AG10803 (cell line): ENCODE data around the gene TOP2A.
"Not testable (repeated sequence)": the region's sequence is repeated elsewhere in the genome, so short reads cannot be mapped to it uniquely, and the experiment has no call there.

Experiments
- DNase-seq: peaks from one replicate; pipeline ENCODE4 v3.0.0; 2010; ENCODE audit warnings: low read depth
- H3K4me3 ChIP-seq: 2 replicates; pipeline ENCODE4 v1.5.1; 2011; ENCODE audit warnings: mild to moderate bottlenecking, low read length, control low read depth
- CTCF ChIP-seq: conservative IDR thresholded peaks from 2 replicates; pipeline ENCODE4 v1.5.1; 2011; ENCODE audit warnings: mild to moderate bottlenecking, low read length, control low read depth, inconsistent platforms

The TOP2A gene

GRCh38 chr17:40372031-40372430, 45.7 kb downstream of the TOP2A start:
- TF ChIP-seq CTCF = no peak
- H3K4me3 ChIP-seq = no peak overlapping the region
- no peak for DNase-seq

DNA sequence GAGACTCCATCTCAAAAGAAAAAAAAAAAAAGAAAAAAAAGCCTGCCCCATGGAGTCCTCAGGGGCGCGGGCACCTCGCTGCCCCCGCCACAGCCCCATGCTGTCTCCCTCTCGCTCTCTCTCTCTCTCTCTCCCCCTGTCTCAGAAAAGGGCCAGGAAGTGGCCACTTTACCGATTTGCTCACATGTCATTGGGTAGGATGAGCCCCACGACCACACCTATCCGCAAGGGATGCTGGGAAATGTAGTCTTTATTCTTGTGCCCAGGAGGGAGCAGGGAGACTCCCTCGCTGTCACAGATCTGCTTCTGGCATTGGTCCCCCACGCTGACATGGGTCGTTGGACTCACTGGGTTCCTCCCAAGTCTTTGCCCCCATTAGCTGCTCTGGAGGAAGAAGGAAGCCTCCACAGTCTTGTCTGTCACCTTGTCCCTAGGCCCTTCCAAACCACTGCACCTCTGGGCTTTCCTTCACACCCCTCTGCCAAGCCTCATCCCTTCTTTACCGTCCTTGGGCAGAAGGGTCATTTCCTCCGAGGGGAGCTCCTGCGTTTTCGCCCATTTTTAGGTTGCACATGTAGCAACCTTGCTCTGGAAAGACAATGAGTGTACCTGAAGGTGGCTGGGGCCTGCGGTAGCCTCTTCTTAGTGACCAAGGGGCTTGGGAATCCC, 46.3 kb downstream of the TOP2A start:
- DNase-seq = no peak
- TF ChIP-seq CTCF = no peak
- no peak overlapping the region for H3K4me3 ChIP-seq

DNA sequence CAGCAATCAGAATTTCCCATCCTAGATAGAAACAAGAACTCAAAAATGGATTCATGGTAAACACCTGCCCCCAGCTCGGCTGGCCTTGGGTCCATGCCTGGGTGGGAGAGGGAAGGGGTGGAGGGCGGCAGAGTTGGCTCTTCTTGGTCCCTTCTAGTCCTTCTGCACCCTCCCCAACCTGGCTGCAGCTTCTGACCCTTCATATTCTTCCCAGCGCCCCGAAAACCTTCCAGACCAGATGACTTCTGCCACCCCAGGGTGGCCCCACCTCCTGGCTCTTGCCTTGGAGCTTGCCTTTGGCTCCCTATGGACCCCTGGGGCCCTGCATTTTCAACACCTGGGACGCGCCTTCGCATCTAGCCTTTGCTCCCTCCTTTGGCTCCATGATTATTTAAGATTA, 47.8 kb downstream of the TOP2A start:
- no peak for TF ChIP-seq CTCF
- no peak overlapping the region for H3K4me3 ChIP-seq
- DNase-seq = no peak

- H3K4me3 ChIP-seq, DNase-seq: not testable (repeated sequence)
Measured at GRCh38 chr17:40367728-40368127, 50.0 kb downstream of the TOP2A start.

DNA sequence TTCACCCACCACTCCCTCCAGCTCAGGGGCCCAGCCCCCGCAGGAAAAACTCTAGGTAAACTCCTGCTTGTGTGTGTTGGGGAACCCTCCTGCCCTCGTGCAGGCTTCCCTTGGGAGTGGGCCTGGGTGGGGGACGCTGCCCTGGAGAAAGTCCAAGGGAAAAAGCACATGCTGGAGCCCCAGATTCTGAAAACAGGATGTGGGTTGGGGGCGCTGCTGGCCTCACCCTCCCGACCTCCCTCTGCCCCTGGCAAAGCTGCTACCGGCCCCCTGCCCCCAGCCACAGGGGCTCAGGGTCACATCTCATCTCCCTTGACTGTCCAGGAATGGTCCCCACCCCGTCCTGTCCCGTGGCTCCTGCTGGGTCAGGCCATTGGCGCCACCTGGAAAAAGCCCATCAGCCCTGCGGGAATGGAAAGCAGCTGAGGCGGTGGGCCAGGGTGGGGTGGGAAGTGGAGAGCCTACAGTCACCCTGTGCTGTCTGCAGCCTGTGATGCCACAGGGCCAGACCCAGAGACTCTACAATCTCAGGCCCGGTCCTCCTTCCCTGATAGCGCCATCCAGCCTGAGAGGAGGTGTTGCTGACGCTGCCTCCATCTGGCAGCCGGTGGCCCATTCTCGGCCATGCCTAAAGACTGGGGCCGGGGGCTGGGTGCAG, 50.7 kb downstream of the TOP2A start:
- no peak overlapping the region for H3K4me3 ChIP-seq
- TF ChIP-seq CTCF = no peak
- DNase-seq = no peak

- no peak for DNase-seq
- no peak overlapping the region for H3K4me3 ChIP-seq
- no peak for TF ChIP-seq CTCF
Measured at GRCh38 chr17:40366076-40366860, 51.4 kb downstream of the TOP2A start.

DNA sequence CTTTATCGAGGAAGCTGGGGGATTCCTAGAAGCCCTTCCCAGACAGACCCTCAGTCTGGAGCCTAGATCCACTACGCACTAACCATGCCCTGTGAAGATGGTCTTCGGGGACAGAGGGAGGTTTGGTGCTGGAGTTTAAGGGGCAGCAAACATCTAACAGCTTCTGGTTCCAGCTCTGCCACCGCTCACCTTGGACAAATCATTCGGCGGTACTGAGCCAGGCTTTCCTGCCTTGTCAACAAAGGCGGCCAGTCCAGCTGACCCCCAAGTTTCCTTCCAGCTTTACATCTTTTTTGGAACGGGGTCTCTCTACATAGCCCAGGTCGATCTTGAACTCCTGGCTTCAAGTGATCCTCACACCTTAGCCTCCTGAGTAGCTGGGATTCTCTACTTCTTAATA, 52.8 kb downstream of the TOP2A start:
- no peak for DNase-seq
- TF ChIP-seq CTCF = no peak
- H3K4me3 ChIP-seq = peak overlapping the region; percentile 63
